NK-92 treated with Interleukin-12 subunit alpha and Interleukin-12 subunit beta, amount 100 ng/mL, for 24 hours (cell line): Measurements from ENCODE around the gene PPDPF.
"Not testable (repeated sequence)": the region's sequence is repeated elsewhere in the genome, so short reads cannot be mapped to it uniquely, and the experiment has no call there.

Experiments
- DNase-seq: peaks from one replicate; lab custom pipeline; 2025; lab: John Stamatoyannopoulos, UW

PPDPF gene, protein sequence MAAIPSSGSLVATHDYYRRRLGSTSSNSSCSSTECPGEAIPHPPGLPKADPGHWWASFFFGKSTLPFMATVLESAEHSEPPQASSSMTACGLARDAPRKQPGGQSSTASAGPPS

GRCh38 chr20:63520504-63520933, at the start of gene PPDPF:
TSS of gene PPDPF (plus strand) at chr20:63520765. CDS start at chr20:63521309, 544 bp downstream.
- peak; percentile 70 for DNase-seq

GRCh38 chr20:63471002-63471716, 49.4 kb upstream of the PPDPF start:
- DNase-seq = no peak

- no peak for DNase-seq
These were observed 48.9 kb upstream of the PPDPF start for GRCh38 chr20:63471717-63471980.

DNA sequence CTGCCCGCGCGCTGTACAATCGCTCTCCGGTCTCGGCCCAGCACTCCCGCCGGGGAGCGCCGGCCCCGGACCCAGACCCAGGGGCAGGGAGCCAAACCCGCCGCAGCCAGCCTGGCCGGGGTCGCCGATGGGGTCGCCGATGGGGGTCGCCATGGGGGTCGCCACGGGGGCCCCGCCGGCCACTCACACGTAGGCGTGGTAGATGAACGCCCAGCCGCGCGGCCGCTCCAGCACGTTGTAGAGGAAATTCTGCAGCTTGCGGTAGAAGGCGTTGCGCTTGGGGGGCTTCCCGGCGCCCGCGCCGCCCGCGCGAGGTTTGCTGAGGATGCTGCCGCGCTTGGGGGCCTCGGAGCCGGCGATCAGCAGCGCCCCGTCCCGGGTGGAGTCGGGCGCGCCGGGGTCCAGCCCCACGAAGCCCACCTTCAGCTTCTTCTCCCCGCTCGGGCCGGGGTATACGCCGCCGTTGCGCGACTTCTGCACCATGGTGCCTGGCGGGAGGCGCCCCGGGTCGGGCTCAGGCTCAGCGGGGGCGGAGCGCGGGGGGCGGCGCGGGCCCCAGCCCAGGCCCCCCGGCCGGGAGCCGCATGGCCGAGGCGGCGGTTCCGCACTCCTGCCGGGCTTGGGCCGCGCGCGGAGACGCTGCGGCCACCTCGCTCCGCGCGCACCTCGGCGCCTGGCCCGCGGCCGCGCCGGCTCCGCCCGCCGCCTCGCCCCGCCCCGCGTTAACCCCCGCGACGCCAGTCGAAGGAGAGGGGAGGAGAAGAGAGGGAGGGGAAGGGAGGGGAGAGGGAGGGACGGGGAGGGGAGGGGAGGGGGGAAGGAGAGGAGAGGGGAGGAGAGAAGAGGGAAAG, 48.4 kb upstream of the PPDPF start, which contains the start of gene KCNQ2:
TSS of gene KCNQ2 (minus strand) at position 675 of the 851 bp plus-strand sequence. CDS start at position 483, 192 bp downstream.
- no peak for DNase-seq

DNA sequence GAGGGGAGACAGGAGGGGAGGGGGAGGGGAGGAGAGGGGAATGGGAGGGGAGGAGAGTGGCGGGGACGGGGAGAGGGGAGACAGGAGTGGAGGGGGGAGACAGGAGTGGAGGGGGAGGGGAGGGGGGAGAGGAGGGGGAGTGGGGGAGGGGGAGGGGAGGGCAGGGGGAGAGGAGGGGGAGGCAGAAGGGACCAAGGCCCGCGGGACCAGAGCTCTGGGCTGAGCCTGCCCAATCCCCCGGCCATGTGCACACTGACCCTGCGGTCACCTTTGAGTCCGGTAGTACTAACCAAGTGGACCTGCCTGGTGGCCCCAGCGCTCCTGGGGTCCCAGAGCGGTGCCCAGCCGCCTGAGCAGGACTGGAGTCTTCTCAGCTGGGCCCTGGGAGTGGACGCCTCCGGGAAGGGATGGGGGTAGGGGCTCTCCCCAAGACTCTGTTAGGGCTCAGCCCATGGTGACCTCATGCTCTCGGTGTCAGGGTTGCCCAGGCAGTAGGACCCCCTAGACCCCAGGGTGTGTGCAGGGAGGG, 47.6 kb upstream of the PPDPF start:
- DNase-seq = no peak

DNA sequence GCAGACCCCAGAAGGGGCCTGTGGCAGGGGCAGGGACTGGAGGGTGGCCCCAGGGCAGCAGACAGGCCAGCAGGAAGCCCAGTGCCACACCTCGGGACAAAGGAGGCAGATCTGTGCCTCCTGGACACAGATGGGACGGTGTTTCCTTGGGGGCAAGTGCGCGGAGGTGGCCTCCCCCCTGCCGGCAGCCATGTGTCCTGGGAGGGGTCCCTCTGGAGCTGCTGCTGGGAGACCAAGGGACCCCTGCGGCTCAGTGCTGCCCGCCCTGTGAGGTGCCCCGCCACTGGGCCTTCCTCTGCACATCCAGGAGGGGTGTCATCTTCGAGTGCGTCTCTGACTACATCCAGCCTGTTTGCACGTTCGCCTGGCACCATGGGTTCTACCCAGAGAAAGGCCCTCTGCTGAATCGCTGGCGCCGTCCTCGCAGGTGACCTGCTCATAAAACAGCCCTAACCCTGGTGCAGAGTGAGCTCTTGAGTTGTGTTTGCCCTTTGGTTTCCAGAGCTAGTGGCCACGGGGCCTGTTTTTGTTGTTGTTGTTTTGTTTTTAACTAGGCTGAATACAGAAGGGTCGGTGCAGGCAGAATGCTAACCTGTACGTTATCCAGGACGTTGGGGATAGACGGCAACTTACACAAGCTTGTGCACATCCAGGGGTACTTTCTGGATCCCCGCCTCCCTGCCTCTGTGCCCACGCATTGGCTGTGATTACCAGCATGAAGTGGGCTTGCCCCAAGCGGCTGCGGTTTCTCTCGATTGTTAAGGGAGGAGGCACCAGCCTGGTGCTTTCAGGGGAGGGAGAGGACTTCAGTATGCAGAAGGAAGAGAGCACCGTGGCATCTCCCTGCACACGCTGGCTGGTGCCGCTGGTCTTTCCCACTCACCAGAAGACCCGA, 46.8 kb upstream of the PPDPF start:
- DNase-seq = no peak

GRCh38 chr20:63475209-63475608, 45.4 kb upstream of the PPDPF start:
- DNase-seq = no peak

- DNase-seq = no peak
These were observed 43.4 kb upstream of the PPDPF start for GRCh38 chr20:63477061-63477616.

DNA sequence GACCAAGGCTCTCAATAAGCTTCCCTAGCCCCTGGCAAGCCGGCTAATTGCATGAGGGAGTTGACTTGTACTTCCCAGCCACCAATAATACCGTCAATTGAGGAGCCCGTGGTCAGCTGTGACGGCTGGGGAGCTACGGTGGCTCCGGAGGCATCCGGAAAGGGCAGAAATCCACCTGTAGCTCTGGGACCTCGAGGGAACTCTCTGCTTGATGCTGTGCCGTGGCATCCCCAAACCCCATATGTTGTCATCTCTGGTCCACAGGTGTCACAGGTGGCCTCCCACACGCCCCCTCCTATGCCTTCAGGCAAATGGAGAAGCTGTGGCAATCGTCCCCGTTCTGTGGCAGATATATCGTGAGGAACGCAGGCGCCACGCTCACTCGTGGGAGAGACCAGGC, 42.6 kb upstream of the PPDPF start:
- no peak for DNase-seq

GRCh38 chr20:63478346-63479302, 41.9 kb upstream of the PPDPF start:
- DNase-seq = no peak

DNA sequence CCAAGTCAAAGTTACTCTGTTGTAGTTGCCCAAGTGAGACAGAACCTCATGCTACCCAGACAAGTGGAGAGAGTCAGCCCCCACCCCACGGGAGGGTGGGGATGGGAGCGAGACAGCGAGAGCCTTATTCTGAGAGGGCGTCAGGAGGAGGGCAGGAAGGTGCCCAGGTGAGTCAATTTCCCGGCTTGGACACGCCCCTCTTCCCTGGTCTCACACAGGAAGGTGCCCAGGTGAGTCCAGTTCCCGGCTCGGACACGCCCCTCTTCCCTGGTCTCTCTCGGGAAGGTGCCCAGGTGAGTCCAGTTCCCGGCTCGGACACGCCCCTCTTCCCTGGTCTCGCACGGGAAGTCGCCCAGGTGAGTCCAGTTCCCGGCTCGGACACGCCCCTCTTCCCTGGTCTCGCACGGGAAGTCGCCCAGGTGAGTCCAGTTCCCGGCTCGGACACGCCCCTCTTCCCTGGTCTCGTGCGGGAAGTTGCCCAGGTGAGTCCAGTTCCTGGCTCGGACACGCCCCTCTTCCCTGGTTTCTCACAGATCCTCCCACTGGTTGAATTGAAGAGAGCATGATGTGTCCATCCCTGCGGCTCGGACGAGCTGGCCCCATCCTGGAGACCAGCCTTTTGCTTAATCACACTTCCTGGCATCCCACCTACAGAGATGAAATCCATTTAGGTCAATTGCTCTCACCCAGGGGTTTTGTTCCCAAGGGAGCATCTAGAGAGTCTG, 40.7 kb upstream of the PPDPF start:
- DNase-seq = not testable (repeated sequence)

DNA sequence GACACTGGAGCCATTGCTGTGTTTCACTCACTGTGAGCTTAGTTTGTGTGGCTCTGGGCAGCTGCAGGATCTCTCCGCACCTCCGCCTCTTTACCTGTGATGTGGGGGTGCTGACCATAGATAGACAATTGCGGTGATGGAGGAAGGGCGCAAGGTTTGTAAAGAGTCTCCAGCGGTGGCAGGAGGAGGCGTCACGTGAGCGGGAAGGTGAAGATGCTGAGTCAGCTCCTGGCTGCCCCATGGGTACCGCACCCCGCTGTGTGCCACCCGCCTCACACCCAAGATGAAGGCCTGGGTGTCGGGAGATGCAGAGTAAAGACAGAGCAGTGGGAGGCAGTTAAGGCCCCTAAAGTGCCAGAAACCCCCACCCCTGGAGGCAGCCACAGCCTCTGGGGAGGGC, 39.1 kb upstream of the PPDPF start:
- no peak for DNase-seq

GRCh38 chr20:63482021-63482587, 38.5 kb upstream of the PPDPF start:
- DNase-seq = no peak

DNA sequence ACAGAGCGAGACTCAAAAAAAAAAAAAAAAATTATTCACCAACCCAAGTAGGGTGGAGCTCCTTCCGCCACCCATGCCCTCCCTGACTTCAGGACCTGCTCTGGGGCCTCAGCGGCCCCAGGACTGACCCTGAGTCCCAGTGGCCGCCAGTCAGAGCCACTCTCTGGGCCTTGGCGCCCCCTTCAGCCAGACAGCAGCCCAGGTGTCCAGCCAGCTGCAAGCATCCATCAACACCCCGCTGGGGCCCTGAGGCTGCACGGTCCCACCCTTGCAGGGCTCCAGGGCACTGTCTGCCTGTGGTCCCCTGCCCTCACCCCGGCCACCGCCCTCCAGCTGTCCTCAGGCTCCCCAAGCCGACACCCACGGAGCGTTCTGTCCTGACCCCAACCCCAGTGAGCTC, 36.7 kb upstream of the PPDPF start:
- no peak for DNase-seq

GRCh38 chr20:63484236-63484635, 36.3 kb upstream of the PPDPF start:
- DNase-seq = no peak

GRCh38 chr20:63484651-63485403, 35.7 kb upstream of the PPDPF start:
- no peak for DNase-seq

DNA sequence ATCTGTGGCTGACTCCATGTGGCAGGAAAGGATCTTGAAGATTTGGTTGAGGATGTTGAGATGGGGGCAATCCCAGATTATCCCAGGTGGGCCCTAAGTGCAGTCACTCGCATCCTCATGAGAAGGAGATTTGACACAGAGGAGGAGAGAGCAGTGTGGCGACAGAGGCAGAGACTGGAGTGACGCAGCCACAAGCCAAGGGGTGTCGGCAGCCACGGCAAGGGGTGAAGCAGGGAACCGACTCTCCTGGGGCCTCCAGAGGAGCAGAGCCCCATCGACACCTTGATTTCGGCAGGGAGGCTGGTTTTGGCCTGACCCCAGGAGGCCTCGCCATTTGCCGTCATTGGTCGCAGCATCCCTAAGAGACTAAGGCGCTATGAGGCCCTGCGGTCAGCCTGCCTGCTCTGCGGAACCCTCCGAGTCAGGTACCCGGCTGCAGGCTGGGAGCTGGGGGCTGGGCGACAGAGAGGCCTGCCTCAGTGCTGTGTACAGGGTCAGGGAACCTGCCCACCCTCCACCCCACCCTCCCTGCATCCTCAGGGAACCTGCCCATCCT, 34.2 kb upstream of the PPDPF start:
- no peak for DNase-seq

- DNase-seq = no peak
These were observed 33.3 kb upstream of the PPDPF start for GRCh38 chr20:63487116-63487764.
